ENCODE data around the gene PEX11A.

DNA sequence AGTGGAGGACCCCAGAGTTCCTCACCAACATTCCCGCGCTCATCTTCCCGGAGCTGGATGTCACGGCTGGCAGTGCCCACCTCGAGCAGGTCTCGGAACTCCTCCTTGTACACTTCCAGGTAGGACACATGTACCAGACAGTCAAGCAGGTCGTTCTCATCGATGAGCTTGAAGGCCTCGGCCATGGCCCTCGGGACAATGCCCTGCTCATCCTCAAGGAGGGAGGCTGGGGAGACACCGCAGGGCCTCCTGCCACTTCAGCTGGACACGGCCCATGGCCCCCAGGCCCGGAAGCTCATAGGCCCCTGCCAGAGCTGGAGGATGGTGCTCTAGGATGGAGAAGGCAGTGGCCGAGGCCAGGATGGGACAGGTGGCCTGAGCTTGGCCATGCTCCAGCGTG is 40.8 kb downstream of the PEX11A start:
- TF ChIP-seq FOXM1 (IDR thresholded peaks at IDR 0.05; ENCODE audit: borderline replicate concordance, low read depth) (no peak), YY1 (IDR thresholded peaks at IDR 0.05; ENCODE audit: low read depth) (no peak), RAD21 (IDR thresholded peaks at IDR 0.05; ENCODE audit: low read depth) (no peak), EP300 (IDR thresholded peaks at IDR 0.05; ENCODE audit: borderline replicate concordance) (no peak), CEBPB (IDR thresholded peaks at IDR 0.05) (no peak), TEAD4 (IDR thresholded peaks at IDR 0.05) (no peak), ZBTB7A (IDR thresholded peaks at IDR 0.05; ENCODE audit: low read depth) (no peak)
- TF ChIP-seq, protein P1, sequence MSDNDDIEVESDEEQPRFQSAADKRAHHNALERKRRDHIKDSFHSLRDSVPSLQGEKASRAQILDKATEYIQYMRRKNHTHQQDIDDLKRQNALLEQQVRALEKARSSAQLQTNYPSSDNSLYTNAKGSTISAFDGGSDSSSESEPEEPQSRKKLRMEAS (IDR thresholded peaks at IDR 0.05), result no peak
